HCT116 (cell line): ENCODE results near the gene ADCY1. TPM values are rescaled to one million over a fixed set of nuclear protein-coding genes. Genes with fewer than 3 reads are reported as not detected.

ENCODE experiments used
- ATAC-seq: fragments of 200-7000 bp; cut with Tn5 transposase; 2 replicates; pipeline ENCODE4 v1.9.1; 2020; ENCODE audit warnings: mild to moderate bottlenecking, moderate library complexity
- BruUV-seq: library from RNA; stranded (reverse); fragments of 400-500 nt; replicated peaks from 2 replicates; lab custom pipeline; 2021; lab: Mats Ljungman, UMichigan
- CTCF ChIA-PET: fragments of 300-600 bp; sonication (Branson Sonifier 250); formaldehyde crosslinking; loops from one replicate; lab custom pipeline; 2021; ENCODE audit warnings: antibody characterized with exemption; lab: Charles Lee
- POLR2A ChIA-PET: fragments of 300-600, 350-600 bp; sonication (Branson Sonifier 250); formaldehyde crosslinking; loops from one replicate; lab custom pipeline; 2021; ENCODE audit warnings: antibody characterized with exemption; lab: Charles Lee
- RAD21 ChIA-PET, 2 experiments: fragments of 300-600 bp; sonication (Branson Sonifier 250); formaldehyde crosslinking; loops; one replicate each; lab custom pipeline; 2023; ENCODE audit warnings: low total read pairs in 2 of 2; ENCODE audit not compliant: uncharacterized antibody in 2 of 2, unreplicated experiment in 2 of 2, low non-redundant PET in 1 of 2; lab: Charles Lee
- DNase-seq: peaks from one replicate; pipeline ENCODE4 v3.0.0-alpha.2; 2010; ENCODE audit warnings: low read depth, low spot score
- H2AFZ ChIP-seq: fragments of 200-600 bp; shearing (Covaris generic), sonication (generic); 2 replicates; pipeline ENCODE4 v1.6.1; 2017; ENCODE audit warnings: low read depth, mixed run types, mixed read lengths, antibody characterized with exemption, low read length; ENCODE audit not compliant: poor library complexity, severe bottlenecking
- H3K27ac ChIP-seq: 2 replicates; pipeline ENCODE4 v1.5.1; 2012; ENCODE audit warnings: low read depth, low read length
- H3K27me3 ChIP-seq: fragments of 200-600 bp; sonication (generic); 2 replicates; pipeline ENCODE4 v1.6.1; 2016; ENCODE audit warnings: mixed run types, low read length, mixed read lengths; ENCODE audit not compliant: insufficient read depth
- H3K36me3 ChIP-seq, 2 experiments: fragments of 200-500 bp in 1 of 2; fragments of 200-600 bp in 1 of 2; sonication (Bioruptor generic) in 1 of 2; sonication (generic) in 1 of 2; 2 replicates each; pipeline versions ENCODE4 v1.5.1 to v1.6.1; 2014 to 2016; ENCODE audit warnings: low read length in 2 of 2, inconsistent platforms in 1 of 2, mixed read lengths in 1 of 2, mixed run types in 1 of 2; ENCODE audit not compliant: insufficient read depth in 2 of 2, control insufficient read depth in 1 of 2
- H3K4me1 ChIP-seq, 2 experiments: fragments of 200-600 bp in 1 of 2; sonication (generic) in 1 of 2; 2 replicates each; pipeline versions ENCODE4 v1.5.1 to v1.6.1; 2012 to 2017; ENCODE audit warnings: low read length in 2 of 2, inconsistent platforms in 1 of 2, mild to moderate bottlenecking in 1 of 2, mixed read lengths in 1 of 2, mixed run types in 1 of 2, moderate library complexity in 1 of 2; ENCODE audit not compliant: insufficient read depth in 2 of 2, control insufficient read depth in 1 of 2
- H3K4me2 ChIP-seq: fragments of 200-600 bp; sonication (generic); 2 replicates; pipeline ENCODE4 v1.6.1; 2017; ENCODE audit warnings: mixed run types, low read length, mixed read lengths
- H3K4me3 ChIP-seq, 2 experiments: fragments of 200-600 bp in 1 of 2; sonication (generic) in 1 of 2; replicated peaks in 1 of 2; 2 replicates each; pipeline ENCODE4 v1.5.1; 2011 to 2016; ENCODE audit warnings: low read length in 2 of 2, control low read depth in 1 of 2, low read depth in 1 of 2, mild to moderate bottlenecking in 1 of 2, mixed read lengths in 1 of 2, mixed run types in 1 of 2
- H3K79me2 ChIP-seq: fragments of 200-600 bp; sonication (generic); 2 replicates; pipeline ENCODE4 v1.6.1; 2017; ENCODE audit warnings: mild to moderate bottlenecking, mixed run types, low read length, moderate library complexity, mixed read lengths; ENCODE audit not compliant: insufficient read depth
- H3K9ac ChIP-seq: fragments of 200-600 bp; sonication (generic); 2 replicates; pipeline ENCODE4 v1.6.1; 2016; ENCODE audit warnings: low read length, mixed read lengths
- H3K9me2 ChIP-seq: fragments of 200-600 bp; sonication (generic), shearing (Covaris generic); 2 replicates; pipeline ENCODE4 v1.6.1; 2017; ENCODE audit warnings: mixed run types, mild to moderate bottlenecking, moderate library complexity; ENCODE audit not compliant: insufficient read depth
- H3K9me3 ChIP-seq, 2 experiments: fragments of 200-500 bp in 1 of 2; fragments of 200-600 bp in 1 of 2; sonication (Bioruptor generic) in 1 of 2; sonication (generic) in 1 of 2; 2 replicates each; pipeline ENCODE4 v1.6.1; 2014 to 2017; ENCODE audit warnings: low read length in 2 of 2, mixed read lengths in 2 of 2, inconsistent platforms in 1 of 2, low read depth in 1 of 2, mild to moderate bottlenecking in 1 of 2, mixed run types in 1 of 2, moderate library complexity in 1 of 2; ENCODE audit not compliant: control insufficient read depth in 1 of 2, insufficient read depth in 1 of 2
- H4K20me1 ChIP-seq: fragments of 200-600 bp; sonication (generic), shearing (Covaris generic); 2 replicates; pipeline ENCODE4 v1.6.1; 2017; ENCODE audit warnings: mixed run types, mild to moderate bottlenecking, moderate library complexity; ENCODE audit not compliant: insufficient read depth
- FOSL1 ChIP-seq: IDR thresholded peaks from 2 replicates; pipeline ENCODE4 v1.6.1; 2012; ENCODE audit warnings: low read depth
- REST ChIP-seq: IDR thresholded peaks from 2 replicates; pipeline ENCODE4 v1.6.1; 2012; ENCODE audit warnings: low read depth
- SP1 ChIP-seq: IDR thresholded peaks from 2 replicates; pipeline ENCODE4 v1.6.1; 2012; ENCODE audit warnings: low read depth
- intact Hi-C: fragments of 100-400 bp; cut with micrococcal nuclease; formaldehyde crosslinking; loops from 2 replicates; pipeline ENCODE4 v1.10.0; 2022
- total RNA-seq: library from RNA; stranded (reverse); gene quantifications from one replicate; pipeline ENCODE4 v1.2.1, GENCODE V29; 2021; ENCODE audit not compliant: unreplicated experiment

ADCY1 gene
- total RNA-seq, 1 experiment from 2014 or later, result 0.05 TPM

GRCh38 chr7:45589915-45590678, 15.9 kb downstream of the ADCY1 start:
- TF ChIP-seq SP1, result no peak
- Histone ChIP-seq H3K4me2 (no peak overlapping the region), H3K9me3 (no peaks in the 10 kb centered on the region), H3K9me2 (no peaks in the 10 kb centered on the region), H2AFZ (no peak overlapping the region), H3K4me3 (no peak overlapping the region), H3K9ac (no peak overlapping the region), H3K4me1 (no peaks in the 10 kb centered on the region), H4K20me1 (no peaks in the 10 kb centered on the region), H3K36me3 (no peaks in the 10 kb centered on the region), H3K79me2 (no peaks in the 10 kb centered on the region), H3K27ac (no peak overlapping the region), H3K27me3 (no peaks in the 10 kb centered on the region)
- ATAC-seq (no peak), DNase-seq (no peak)
- no TSS peak for BruUV-seq
- intact Hi-C loops, result no loop called here
- ChIA-PET POLR2A (no interaction called here), CTCF (no interaction called here), RAD21 (no interaction called here)

GRCh38 chr7:45590679-45591057, 16.5 kb downstream of the ADCY1 start:
- H3K9ac ChIP-seq, result no peak overlapping the region
- RAD21 ChIA-PET, result no interaction called here
- ATAC-seq (no peak), DNase-seq (no peak)
- no peak overlapping the region for H3K27ac ChIP-seq
- TF ChIP-seq FOSL1 (no peak), SP1 (no peak), REST (peak; percentile 25; the same call in 1 of the 2 replicates)
- H3K79me2 ChIP-seq, result no peaks in the 10 kb centered on the region
- no peaks in the 10 kb centered on the region for H3K4me1 ChIP-seq
- POLR2A ChIA-PET, result no interaction called here
- H3K9me3 ChIP-seq, result no peaks in the 10 kb centered on the region
- CTCF ChIA-PET, result no interaction called here
- no peak overlapping the region for H3K4me2 ChIP-seq
- H4K20me1 ChIP-seq, result no peaks in the 10 kb centered on the region
- H3K36me3 ChIP-seq, result no peaks in the 10 kb centered on the region
- H2AFZ ChIP-seq, result no peak overlapping the region
- H3K4me3 ChIP-seq, result no peak overlapping the region
- no TSS peak for BruUV-seq
- H3K27me3 ChIP-seq, result no peaks in the 10 kb centered on the region
- H3K9me2 ChIP-seq, result no peaks in the 10 kb centered on the region
- intact Hi-C loops, result no loop called here
